Measurements from ENCODE around the gene PSIP1. TPM values are rescaled to one million over a fixed set of nuclear protein-coding genes. Genes with fewer than 3 reads are reported as not detected.

PSIP1 gene
- total RNA-seq, 6 experiments from 2014 or later: 32.6 to 56.7 (median 48.5) TPM

DNA sequence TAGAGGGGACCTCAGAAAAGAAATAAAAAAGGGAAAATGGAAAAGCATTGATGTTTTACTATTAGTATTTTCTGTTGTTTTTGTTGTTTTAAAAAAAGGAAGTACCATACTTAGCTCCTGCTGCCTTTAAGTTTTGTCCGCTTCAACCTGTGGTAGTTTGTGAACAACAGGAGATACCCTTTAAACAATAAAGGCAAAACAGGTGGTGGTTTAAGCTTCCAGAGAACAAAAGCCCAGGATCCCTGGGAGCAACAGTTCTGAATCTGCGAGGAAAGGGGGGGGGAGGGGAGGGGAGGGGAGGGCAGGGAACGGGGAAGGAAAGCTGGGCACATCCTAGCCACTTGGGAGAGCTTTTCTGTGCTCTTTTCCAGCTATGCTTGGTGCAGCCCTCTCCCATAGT lies 2.1 kb upstream of the PSIP1 start:
- no peaks in the 10 kb centered on the region for H3K9me3 Mint-ChIP-seq
- peaks cover 19% of the 10 kb centered on the region for H3K4me1 Mint-ChIP-seq (ENCODE audit: low read depth)
- TF ChIP-seq, protein P1, sequence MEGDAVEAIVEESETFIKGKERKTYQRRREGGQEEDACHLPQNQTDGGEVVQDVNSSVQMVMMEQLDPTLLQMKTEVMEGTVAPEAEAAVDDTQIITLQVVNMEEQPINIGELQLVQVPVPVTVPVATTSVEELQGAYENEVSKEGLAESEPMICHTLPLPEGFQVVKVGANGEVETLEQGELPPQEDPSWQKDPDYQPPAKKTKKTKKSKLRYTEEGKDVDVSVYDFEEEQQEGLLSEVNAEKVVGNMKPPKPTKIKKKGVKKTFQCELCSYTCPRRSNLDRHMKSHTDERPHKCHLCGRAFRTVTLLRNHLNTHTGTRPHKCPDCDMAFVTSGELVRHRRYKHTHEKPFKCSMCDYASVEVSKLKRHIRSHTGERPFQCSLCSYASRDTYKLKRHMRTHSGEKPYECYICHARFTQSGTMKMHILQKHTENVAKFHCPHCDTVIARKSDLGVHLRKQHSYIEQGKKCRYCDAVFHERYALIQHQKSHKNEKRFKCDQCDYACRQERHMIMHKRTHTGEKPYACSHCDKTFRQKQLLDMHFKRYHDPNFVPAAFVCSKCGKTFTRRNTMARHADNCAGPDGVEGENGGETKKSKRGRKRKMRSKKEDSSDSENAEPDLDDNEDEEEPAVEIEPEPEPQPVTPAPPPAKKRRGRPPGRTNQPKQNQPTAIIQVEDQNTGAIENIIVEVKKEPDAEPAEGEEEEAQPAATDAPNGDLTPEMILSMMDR (IDR thresholded peaks at IDR 0.05): no peak
- peaks cover 6% of the 10 kb centered on the region; the same call in 1 of the 2 replicates for H3K36me3 Mint-ChIP-seq (ENCODE audit: low read depth)
- no peak for DNase-seq
- peaks cover 2% of the 10 kb centered on the region; the same call in 1 of the 2 replicates for H3K27me3 Mint-ChIP-seq (ENCODE audit: insufficient read depth)
- no peak overlapping the region for H3K4me3 Mint-ChIP-seq
- H3K27ac Mint-ChIP-seq: no peak overlapping the region

DNA sequence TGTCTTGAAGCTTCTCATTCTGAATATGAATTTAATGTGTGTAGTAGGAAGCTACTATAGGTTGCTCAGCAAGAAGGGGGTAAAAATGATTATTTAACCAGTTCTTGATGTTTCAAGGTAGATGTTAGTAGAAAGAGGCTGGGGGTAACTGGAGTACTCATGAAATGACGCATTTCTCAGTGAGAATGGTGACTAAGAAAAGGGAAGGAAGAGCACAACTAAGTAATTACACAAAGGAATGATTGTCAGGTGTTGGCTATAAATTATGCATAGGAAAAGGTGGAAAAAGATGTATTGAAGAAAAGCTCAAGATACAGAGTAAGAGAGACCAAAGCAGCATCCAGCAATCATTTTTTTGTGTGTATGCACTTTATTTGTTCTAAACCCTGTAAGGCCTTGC lies 1.4 kb upstream of the PSIP1 start:
- Mint-ChIP-seq H3K9me3 (no peaks in the 10 kb centered on the region), H3K4me3 (no peak overlapping the region), H3K36me3 (ENCODE audit: low read depth) (peaks cover 6% of the 10 kb centered on the region; the same call in 1 of the 2 replicates), H3K27me3 (ENCODE audit: insufficient read depth) (peaks cover 2% of the 10 kb centered on the region; the same call in 1 of the 2 replicates), H3K27ac (no peak overlapping the region), H3K4me1 (ENCODE audit: low read depth) (peaks cover 19% of the 10 kb centered on the region)
- TF ChIP-seq, protein P1 (IDR thresholded peaks at IDR 0.05): no peak
- no peak for DNase-seq

DNA sequence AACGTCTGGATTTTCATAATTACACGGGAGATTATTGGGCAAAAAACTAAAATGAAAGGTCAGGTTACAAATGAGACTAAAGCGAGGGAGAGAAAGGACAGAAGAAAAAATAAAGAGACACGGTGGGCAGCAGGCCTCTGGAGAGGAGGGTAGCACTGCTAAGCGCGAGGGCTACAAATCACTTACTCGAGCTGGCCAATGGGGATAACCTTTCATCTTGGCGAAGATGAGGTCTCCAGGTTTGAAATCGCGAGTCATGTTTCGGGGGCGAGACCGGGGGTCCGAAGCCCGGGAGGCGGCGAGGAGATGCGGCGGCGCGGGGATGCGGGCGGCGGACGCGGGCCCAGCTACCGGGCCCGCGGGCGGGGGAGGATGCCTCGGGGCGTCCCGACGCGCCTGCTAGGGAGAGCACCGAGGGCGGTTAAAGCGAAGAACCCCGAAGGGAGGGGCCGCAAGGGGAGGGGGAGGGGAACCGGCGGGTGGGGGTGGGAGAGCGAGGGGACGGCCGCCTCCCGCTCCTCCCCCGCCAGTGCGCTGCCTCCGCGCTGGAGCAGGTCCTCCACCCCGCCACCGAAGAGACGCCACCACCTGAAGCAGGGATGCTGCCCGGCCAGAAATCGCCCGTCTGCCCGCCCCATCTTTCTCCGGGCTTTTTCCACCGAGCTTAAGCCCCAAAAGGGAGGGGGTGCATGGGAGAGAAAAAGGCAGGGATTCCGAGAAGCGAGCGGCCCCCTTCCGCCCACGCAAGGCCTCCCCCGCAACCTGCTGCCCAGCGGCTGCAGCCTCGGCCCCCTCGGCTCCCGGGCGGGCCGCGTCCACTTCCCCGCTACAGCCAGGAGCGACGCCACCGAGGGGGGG lies 610 bp downstream of the PSIP1 start:
- TF ChIP-seq, protein P1 (IDR thresholded peaks at IDR 0.05): no peak
- Mint-ChIP-seq H3K4me1 (ENCODE audit: low read depth) (peaks cover 19% of the 10 kb centered on the region), H3K27me3 (ENCODE audit: insufficient read depth) (peaks cover 2% of the 10 kb centered on the region; the same call in 1 of the 2 replicates), H3K4me3 (peak overlapping the region; percentile 93), H3K9me3 (no peaks in the 10 kb centered on the region), H3K27ac (peak overlapping the region; percentile 77), H3K36me3 (ENCODE audit: low read depth) (peaks cover 15% of the 10 kb centered on the region)
- DNase-seq: no peak

DNA sequence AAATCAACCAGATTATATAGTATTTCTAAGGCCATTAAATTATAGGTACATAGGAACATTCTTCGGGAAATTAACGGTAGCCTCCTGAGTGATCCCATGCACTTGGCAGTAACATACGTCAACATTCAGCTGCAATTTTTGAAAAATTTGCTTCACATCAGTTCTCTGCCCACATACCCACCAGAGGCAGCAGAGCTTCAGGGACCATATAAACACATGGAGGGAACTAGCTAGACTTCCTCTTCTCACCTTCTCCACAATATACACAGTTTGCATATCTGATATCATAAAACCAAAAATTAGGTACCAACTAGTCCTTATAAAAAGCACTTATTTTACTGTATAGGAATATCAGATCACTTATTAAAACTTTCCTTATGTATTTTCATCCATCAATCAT lies 4.8 kb downstream of the PSIP1 start:
- no peak for DNase-seq
- no peak overlapping the region for H3K4me3 Mint-ChIP-seq
- H3K36me3 Mint-ChIP-seq (ENCODE audit: low read depth): peaks cover 15% of the 10 kb centered on the region
- H3K4me1 Mint-ChIP-seq (ENCODE audit: low read depth): peaks cover 19% of the 10 kb centered on the region
- H3K27me3 Mint-ChIP-seq (ENCODE audit: insufficient read depth): peaks cover 2% of the 10 kb centered on the region; the same call in 1 of the 2 replicates
- TF ChIP-seq, protein P1 (IDR thresholded peaks at IDR 0.05): no peak
- H3K9me3 Mint-ChIP-seq: no peaks in the 10 kb centered on the region
- H3K27ac Mint-ChIP-seq: no peak overlapping the region

DNA sequence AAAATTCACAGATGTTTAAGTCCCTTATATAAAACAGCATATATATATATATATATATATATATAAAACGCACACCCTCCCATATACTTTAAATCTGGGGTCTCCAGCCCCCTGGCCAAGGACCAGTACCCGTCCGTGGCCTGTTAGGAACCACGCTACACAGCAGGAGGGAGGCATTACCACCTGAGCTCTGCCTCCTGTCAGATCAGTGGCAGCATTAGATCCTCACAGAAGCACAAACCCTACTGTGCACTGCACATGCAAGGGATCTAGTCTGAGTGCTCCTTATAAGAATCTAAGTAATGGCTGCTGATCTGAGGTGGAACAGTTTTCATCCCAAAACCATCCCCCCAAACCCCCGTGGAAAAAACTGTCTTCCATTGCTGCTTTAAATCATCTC lies 9.0 kb downstream of the PSIP1 start:
- TF ChIP-seq, protein P1 (IDR thresholded peaks at IDR 0.05): no peak
- Mint-ChIP-seq H3K27me3 (ENCODE audit: insufficient read depth) (no peaks in the 10 kb centered on the region; the same call in 1 of the 2 replicates), H3K4me3 (no peak overlapping the region), H3K9me3 (no peaks in the 10 kb centered on the region), H3K27ac (peak overlapping the region; percentile 30; the same call in 1 of the 2 replicates), H3K4me1 (ENCODE audit: low read depth) (peaks cover 10% of the 10 kb centered on the region), H3K36me3 (ENCODE audit: low read depth) (peaks cover 8% of the 10 kb centered on the region)
- no peak for DNase-seq

Data from HFFc6 (cell line).